Measurements from ENCODE around the gene LLGL1.

Gene LLGL1

DNA sequence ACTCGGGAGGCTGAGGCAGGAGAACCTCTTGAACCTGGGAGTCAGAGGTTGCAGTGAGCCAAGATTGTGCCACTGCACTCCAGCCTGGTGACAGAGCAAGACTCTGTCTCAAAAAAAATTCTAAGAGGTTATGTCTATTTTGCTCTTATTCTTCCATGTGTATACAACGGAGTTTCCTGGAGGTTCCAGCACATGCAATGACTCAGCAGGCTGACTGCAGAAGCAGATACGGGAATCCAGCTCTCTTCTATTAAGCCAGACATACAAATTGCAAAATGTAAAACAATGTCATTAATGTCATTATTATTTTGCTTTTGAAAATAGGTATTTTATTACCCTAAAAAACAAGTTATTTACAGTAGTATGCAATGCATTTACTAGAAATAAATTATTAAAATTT is 53.4 kb downstream of the LLGL1 start:
- peaks cover 4 to 87% (median 76%) of the 10 kb centered on the region in 5 donors for H3K36me3 ChIP-seq (ENCODE audit: control insufficient read depth in 5 of 5, insufficient read depth in 5 of 5, low read length in 5 of 5)
- no peaks in the 10 kb centered on the region for H3K9me3 ChIP-seq (ENCODE audit: control insufficient read depth in 5 of 5, low read length in 5 of 5)
- no peaks in the 10 kb centered on the region for H3K4me1 ChIP-seq (ENCODE audit: control insufficient read depth in 5 of 5, insufficient read depth in 5 of 5, low read length in 5 of 5)
- no peak overlapping the region for H3K9ac ChIP-seq (ENCODE audit: low read length in 5 of 5)
- H3K27ac ChIP-seq (ENCODE audit: low read depth, low read length): no peak overlapping the region
- H3K27me3 ChIP-seq (ENCODE audit: control insufficient read depth in 5 of 5, insufficient read depth in 4 of 5, low read length in 5 of 5): no peaks in the 10 kb centered on the region
- H3K4me3 ChIP-seq (ENCODE audit: low read depth in 1 of 5, low read length in 5 of 5): no peak overlapping the region

DNA sequence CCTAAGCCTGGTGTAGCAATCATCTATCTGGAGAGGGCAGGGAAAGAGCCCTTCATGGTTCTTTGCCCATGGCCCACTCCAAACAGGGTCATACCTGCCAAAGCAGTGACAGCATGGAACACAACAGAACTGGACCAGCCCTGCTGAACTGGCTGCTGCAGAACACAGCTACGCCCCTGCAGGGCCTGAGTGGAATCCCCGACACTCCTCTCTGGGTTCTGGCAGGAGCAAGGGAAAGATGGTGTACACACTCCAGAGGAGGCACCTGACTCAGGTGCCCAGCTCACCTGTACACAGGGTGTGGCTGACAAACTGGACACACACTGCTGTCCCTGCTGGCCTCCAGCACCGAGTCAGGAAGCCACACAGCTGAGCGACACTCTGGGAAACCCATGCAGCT is 54.8 kb downstream of the LLGL1 start:
- Histone ChIP-seq H3K27me3 (ENCODE audit: control insufficient read depth in 5 of 5, insufficient read depth in 4 of 5, low read length in 5 of 5) (no peaks in the 10 kb centered on the region), H3K36me3 (ENCODE audit: control insufficient read depth in 5 of 5, insufficient read depth in 5 of 5, low read length in 5 of 5) (peaks cover 4 to 87% (median 78%) of the 10 kb centered on the region in 5 donors), H3K27ac (ENCODE audit: low read depth, low read length) (no peak overlapping the region), H3K4me1 (ENCODE audit: control insufficient read depth in 5 of 5, insufficient read depth in 5 of 5, low read length in 5 of 5) (no peaks in the 10 kb centered on the region), H3K9me3 (ENCODE audit: control insufficient read depth in 5 of 5, low read length in 5 of 5) (no peaks in the 10 kb centered on the region), H3K4me3 (ENCODE audit: low read depth in 1 of 5, low read length in 5 of 5) (no peak overlapping the region), H3K9ac (ENCODE audit: low read length in 5 of 5) (no peak overlapping the region)

DNA sequence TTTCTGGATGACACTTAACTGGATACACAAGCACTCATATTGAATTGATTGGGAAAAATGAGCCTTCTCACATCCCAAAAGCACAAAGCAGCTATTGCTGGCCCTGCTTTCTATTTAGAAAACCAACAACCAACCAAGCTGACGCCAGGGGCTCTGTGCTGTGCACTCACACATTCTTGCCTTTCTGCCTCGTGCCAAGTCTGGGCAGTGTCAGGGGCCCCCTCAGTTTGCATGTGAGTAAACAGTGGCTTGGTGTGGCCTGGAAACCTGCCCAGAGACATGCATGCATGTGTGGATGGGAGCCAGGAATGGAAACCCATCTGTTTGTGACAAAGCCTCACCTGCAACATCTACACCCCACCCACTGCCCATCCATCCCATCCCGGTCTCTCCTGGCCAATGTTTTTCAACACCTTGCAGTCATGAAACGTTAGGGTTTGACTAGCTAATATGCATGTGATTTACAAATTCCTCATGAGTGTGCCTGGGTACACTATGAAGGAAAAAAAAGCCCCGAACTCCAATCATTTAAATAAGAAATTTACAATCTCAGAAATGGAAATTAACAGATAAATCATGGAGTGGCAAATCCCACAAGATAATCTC is 55.4 kb downstream of the LLGL1 start:
- Histone ChIP-seq H3K9me3 (ENCODE audit: control insufficient read depth in 5 of 5, low read length in 5 of 5) (no peaks in the 10 kb centered on the region), H3K36me3 (ENCODE audit: control insufficient read depth in 5 of 5, insufficient read depth in 5 of 5, low read length in 5 of 5) (peaks cover 7 to 92% (median 83%) of the 10 kb centered on the region in 5 donors), H3K9ac (ENCODE audit: low read length in 5 of 5) (no peak overlapping the region), H3K27ac (ENCODE audit: low read depth, low read length) (no peak overlapping the region), H3K27me3 (ENCODE audit: control insufficient read depth in 5 of 5, insufficient read depth in 4 of 5, low read length in 5 of 5) (no peaks in the 10 kb centered on the region), H3K4me3 (ENCODE audit: low read depth in 1 of 5, low read length in 5 of 5) (no peak overlapping the region), H3K4me1 (ENCODE audit: control insufficient read depth in 5 of 5, insufficient read depth in 5 of 5, low read length in 5 of 5) (no peaks in the 10 kb centered on the region)

DNA sequence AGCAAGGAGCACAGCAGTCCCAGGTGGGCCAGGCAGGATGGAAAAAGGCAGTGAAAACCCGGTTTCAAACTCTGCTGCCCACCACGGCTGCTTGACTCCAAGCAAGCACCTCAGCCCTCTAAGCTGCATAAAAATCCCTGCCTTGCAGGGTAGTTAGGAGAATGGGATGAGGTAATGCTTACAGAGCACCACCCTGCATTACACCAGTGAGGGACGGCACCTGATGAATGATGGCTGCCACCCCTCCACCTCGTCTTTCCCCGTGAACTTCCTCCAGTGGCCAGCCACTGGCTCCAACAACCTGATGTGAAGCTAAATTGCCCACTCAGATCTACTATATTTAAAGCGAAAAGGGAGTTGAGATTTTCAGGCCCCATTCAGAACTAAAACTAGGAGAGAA is 56.4 kb downstream of the LLGL1 start:
- Histone ChIP-seq H3K36me3 (ENCODE audit: control insufficient read depth in 5 of 5, insufficient read depth in 5 of 5, low read length in 5 of 5) (peaks cover 7 to 89% (median 79%) of the 10 kb centered on the region in 5 donors), H3K27ac (ENCODE audit: low read depth, low read length) (no peak overlapping the region), H3K4me3 (ENCODE audit: low read depth in 1 of 5, low read length in 5 of 5) (no peak overlapping the region), H3K9me3 (ENCODE audit: control insufficient read depth in 5 of 5, low read length in 5 of 5) (no peaks in the 10 kb centered on the region), H3K27me3 (ENCODE audit: control insufficient read depth in 5 of 5, insufficient read depth in 4 of 5, low read length in 5 of 5) (no peaks in the 10 kb centered on the region), H3K9ac (ENCODE audit: low read length in 5 of 5) (no peak overlapping the region), H3K4me1 (ENCODE audit: control insufficient read depth in 5 of 5, insufficient read depth in 5 of 5, low read length in 5 of 5) (no peaks in the 10 kb centered on the region)

DNA sequence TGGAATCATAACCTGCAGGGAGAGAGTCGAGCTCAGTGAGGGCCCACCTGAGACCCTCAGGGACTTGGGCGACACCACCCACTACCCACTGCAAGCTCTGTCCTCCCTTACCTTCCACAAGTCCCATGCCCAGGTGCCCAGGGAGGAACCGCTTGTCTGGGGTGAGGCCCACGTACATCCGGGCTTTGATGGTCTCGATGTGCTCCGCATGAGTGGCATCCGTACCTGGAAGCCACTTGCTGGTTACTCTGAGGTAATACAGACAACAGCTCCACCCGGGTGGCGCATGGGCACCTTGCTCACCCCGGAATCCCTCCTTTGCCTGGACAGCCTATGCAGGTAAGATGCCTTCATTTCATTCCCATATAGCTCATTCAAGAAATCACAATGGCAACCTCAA is 59.9 kb downstream of the LLGL1 start:
- Histone ChIP-seq H3K4me3 (ENCODE audit: low read depth in 1 of 5, low read length in 5 of 5) (no peak overlapping the region), H3K27me3 (ENCODE audit: control insufficient read depth in 5 of 5, insufficient read depth in 4 of 5, low read length in 5 of 5) (no peaks in the 10 kb centered on the region), H3K9ac (ENCODE audit: low read length in 5 of 5) (no peak overlapping the region), H3K27ac (ENCODE audit: low read depth, low read length) (no peak overlapping the region), H3K36me3 (ENCODE audit: control insufficient read depth in 5 of 5, insufficient read depth in 5 of 5, low read length in 5 of 5) (peaks cover 10 to 82% (median 71%) of the 10 kb centered on the region in 5 donors), H3K9me3 (ENCODE audit: control insufficient read depth in 5 of 5, low read length in 5 of 5) (no peaks in the 10 kb centered on the region), H3K4me1 (ENCODE audit: control insufficient read depth in 5 of 5, insufficient read depth in 5 of 5, low read length in 5 of 5) (no peaks in the 10 kb centered on the region)

DNA sequence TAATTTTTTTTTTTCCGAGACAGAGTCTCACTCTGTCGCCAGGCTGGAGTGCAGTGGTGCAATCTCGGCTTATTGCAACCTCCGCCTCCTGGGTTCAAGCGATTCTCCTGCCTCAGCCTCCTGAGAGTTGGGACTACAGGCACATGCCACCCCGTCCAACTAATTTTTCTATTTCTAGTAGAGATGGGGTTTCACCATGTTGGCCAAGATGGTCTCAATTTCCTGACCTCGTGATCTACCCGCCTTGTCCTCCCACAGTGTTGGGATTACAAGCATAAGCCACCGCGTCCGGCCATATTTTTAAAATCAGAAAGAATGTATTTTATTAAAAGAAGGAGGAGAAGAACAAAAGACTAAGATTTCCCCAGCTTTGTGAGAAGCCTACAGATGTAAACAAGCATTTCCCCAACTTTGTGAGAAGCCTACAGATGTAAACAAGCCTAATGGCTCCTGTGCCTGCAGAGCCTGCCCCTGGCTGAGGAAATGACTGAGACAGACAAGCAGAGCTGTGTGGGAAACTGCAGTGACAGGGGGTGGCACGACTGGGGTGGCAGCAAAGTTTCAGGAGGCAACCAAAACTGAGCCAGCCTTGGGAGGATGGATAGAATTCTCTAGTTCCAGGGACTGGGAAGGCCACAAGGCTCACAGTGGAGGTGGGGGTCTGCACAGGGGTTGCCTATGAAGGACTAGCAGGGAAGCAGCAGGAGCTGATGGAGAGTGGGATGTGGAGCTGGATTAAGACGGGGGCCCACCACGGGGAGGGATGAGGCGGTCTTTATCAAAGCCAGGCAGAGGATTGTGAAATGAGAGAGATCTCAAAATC is 66.5 kb downstream of the LLGL1 start:
- Histone ChIP-seq H3K27me3 (ENCODE audit: control insufficient read depth in 5 of 5, insufficient read depth in 4 of 5, low read length in 5 of 5) (no peaks in the 10 kb centered on the region), H3K9me3 (ENCODE audit: control insufficient read depth in 5 of 5, low read length in 5 of 5) (no peaks in the 10 kb centered on the region), H3K27ac (ENCODE audit: low read depth, low read length) (no peak overlapping the region), H3K4me1 (ENCODE audit: control insufficient read depth in 5 of 5, insufficient read depth in 5 of 5, low read length in 5 of 5) (no peaks in the 10 kb centered on the region), H3K4me3 (ENCODE audit: low read depth in 1 of 5, low read length in 5 of 5) (no peak overlapping the region), H3K9ac (ENCODE audit: low read length in 5 of 5) (no peak overlapping the region), H3K36me3 (ENCODE audit: control insufficient read depth in 5 of 5, insufficient read depth in 5 of 5, low read length in 5 of 5) (peaks cover 8 to 65% (median 47%) of the 10 kb centered on the region in 5 donors)

All from subcutaneous abdominal adipose tissue (tissue), 5 donors.